Activated CD8-positive, alpha-beta T cell treated with anti-CD3 and anti-CD28 coated beads, Interleukin-2, amount 10 ng/mL, durations not matched to agents 7 days and 5 days (primary cell): Measurements from ENCODE around the gene ZMIZ1. TPM values are rescaled to one million over a fixed set of nuclear protein-coding genes. Genes with fewer than 3 reads are reported as not detected.
A peak's percentile ranks its signal among the peaks of the same experiment; 100 is the strongest.

ENCODE experiments used
- ATAC-seq: fragments of 150-1000 bp; cut with Tn5 transposase; one replicate; pipeline ENCODE4 v1.10.0; 2021; ENCODE audit warnings: moderate library complexity
- CTCF ChIA-PET: fragments of 350-600 bp; sonication (Branson Sonifier 250); formaldehyde crosslinking; loops from one replicate; lab custom pipeline; 2021; ENCODE audit warnings: antibody characterized with exemption; lab: Charles Lee
- POLR2A ChIA-PET: fragments of 350-600 bp; sonication (Branson Sonifier 250); formaldehyde crosslinking; loops from one replicate; lab custom pipeline; 2021; ENCODE audit warnings: antibody characterized with exemption; lab: Charles Lee
- DNase-seq: peaks from one replicate; pipeline ENCODE4 v3.0.0-alpha.2; 2020
- H3K27ac Mint-ChIP-seq: one replicate; pipeline ENCODE4 v1.8.0; 2021; ENCODE audit warnings: mild to moderate bottlenecking, mixed read lengths
- H3K27me3 Mint-ChIP-seq: one replicate; pipeline ENCODE4 v1.8.0; 2021; ENCODE audit warnings: low read depth, mixed read lengths
- H3K36me3 Mint-ChIP-seq: one replicate; pipeline ENCODE4 v1.8.0; 2021; ENCODE audit warnings: low read depth, mixed read lengths
- H3K4me1 Mint-ChIP-seq: one replicate; pipeline ENCODE4 v1.8.0; 2021; ENCODE audit warnings: low read depth, mixed read lengths
- H3K4me3 Mint-ChIP-seq: one replicate; pipeline ENCODE4 v1.8.0; 2021; ENCODE audit warnings: mild to moderate bottlenecking, mixed read lengths
- H3K9me3 Mint-ChIP-seq: one replicate; pipeline ENCODE4 v1.8.0; 2022; ENCODE audit warnings: mixed read lengths; ENCODE audit not compliant: insufficient read depth
- total RNA-seq, 2 experiments: library from RNA; stranded (reverse); gene quantifications; one replicate each; pipeline ENCODE4 v1.2.3, GENCODE V29; 2021

The ZMIZ1 gene
- total RNA-seq, 2 experiments from 2014 or later, result 39.9 to 40.6 TPM

- peaks cover 57% of the 10 kb centered on the region for H3K4me1 Mint-ChIP-seq
- H3K4me3 Mint-ChIP-seq, result no peak overlapping the region
- ATAC-seq, result no peak
- POLR2A ChIA-PET, result interaction anchor here (1.1 to 13.3 kb wide), 3 partner anchors 9 to 59 kb away, joined by 3 to 162 read pairs (median 4); no protein-coding TSS in a partner anchor
- H3K27me3 Mint-ChIP-seq, result no peaks in the 10 kb centered on the region
- CTCF ChIA-PET, result interaction anchor here (0.7 to 6.2 kb wide), 15 partner anchors 8 to 107 kb away, joined by 3 to 55 read pairs (median 6); no protein-coding TSS in a partner anchor
- H3K36me3 Mint-ChIP-seq, result peaks cover 22% of the 10 kb centered on the region
- H3K27ac Mint-ChIP-seq, result peak overlapping the region; percentile 20
- DNase-seq, result no peak
- H3K9me3 Mint-ChIP-seq, result no peaks in the 10 kb centered on the region
Measured at GRCh38 chr10:79345241-79346011, 276.7 kb downstream of the ZMIZ1 start.

GRCh38 chr10:79346012-79346340 lies 277.2 kb downstream of the ZMIZ1 start:
- Mint-ChIP-seq H3K4me1 (peaks cover 63% of the 10 kb centered on the region), H3K36me3 (peaks cover 28% of the 10 kb centered on the region), H3K27ac (peak overlapping the region; percentile 43), H3K4me3 (no peak overlapping the region), H3K27me3 (no peaks in the 10 kb centered on the region), H3K9me3 (no peaks in the 10 kb centered on the region)
- POLR2A ChIA-PET, result interaction anchor here (1.1 to 13.3 kb wide), 4 partner anchors 8 to 60 kb away, joined by 3 to 162 read pairs (median 8); no protein-coding TSS in a partner anchor
- no peak for ATAC-seq
- DNase-seq, result no peak
- CTCF ChIA-PET, result interaction anchor here (1.1 to 6.2 kb wide), 15 partner anchors 9 to 107 kb away, joined by 3 to 55 read pairs (median 6); no protein-coding TSS in a partner anchor

GRCh38 chr10:79346388-79347225 lies 277.8 kb downstream of the ZMIZ1 start:
- Mint-ChIP-seq H3K4me3 (peak overlapping the region; percentile 86), H3K27ac (peak overlapping the region; percentile 57), H3K9me3 (no peaks in the 10 kb centered on the region), H3K27me3 (no peaks in the 10 kb centered on the region), H3K4me1 (peaks cover 67% of the 10 kb centered on the region), H3K36me3 (peaks cover 32% of the 10 kb centered on the region)
- DNase-seq (peak; percentile 46), ATAC-seq (peak; percentile 10)
- ChIA-PET CTCF (interaction anchor here (0.7 to 6.2 kb wide), 13 partner anchors 10 to 98 kb away, joined by 3 to 55 read pairs (median 6); no protein-coding TSS in a partner anchor), POLR2A (interaction anchor here (1.1 to 13.3 kb wide), 6 partner anchors 7 to 60 kb away, joined by 3 to 162 read pairs (median 11); no protein-coding TSS in a partner anchor)

GRCh38 chr10:79347226-79347893 lies 278.6 kb downstream of the ZMIZ1 start, which contains the start of gene PPIF:
PPIF (plus strand) TSS chr10:79347469; CDS start chr10:79347549, 80 bp downstream.
- no peaks in the 10 kb centered on the region for H3K9me3 Mint-ChIP-seq

GRCh38 chr10:79347894-79348639 lies 279.3 kb downstream of the ZMIZ1 start:
- Mint-ChIP-seq H3K4me3 (peak overlapping the region; percentile 86), H3K4me1 (peaks cover 77% of the 10 kb centered on the region)
- CTCF ChIA-PET, result interaction anchor here (0.9 to 6.2 kb wide), 13 partner anchors 10 to 109 kb away, joined by 3 to 55 read pairs (median 5); no protein-coding TSS in a partner anchor

More at GRCh38 chr10:79347226-79347893, 278.6 kb downstream of the ZMIZ1 start, which contains the start of gene PPIF:
- Mint-ChIP-seq H3K27ac (peak within 1 kb of the TSS; percentile 92), H3K4me1 (peaks cover 73% of the 10 kb centered on the region), H3K4me3 (peak within 1 kb of the TSS; percentile 86), H3K36me3 (peaks cover 38% of the 10 kb centered on the region), H3K27me3 (no peaks in the 10 kb centered on the region)
- POLR2A ChIA-PET, result interaction anchor here (0.6 to 13.3 kb wide), 13 partner anchors 11 to 210 kb away, joined by 3 to 162 read pairs (median 9); no protein-coding TSS in a partner anchor
- CTCF ChIA-PET, result interaction anchor here (0.8 to 6.2 kb wide), 18 partner anchors 10 to 109 kb away, joined by 3 to 55 read pairs (median 6); no protein-coding TSS in a partner anchor
- DNase-seq (peak; percentile 95), ATAC-seq (peak; percentile 88)

GRCh38 chr10:79348640-79348988 lies 279.8 kb downstream of the ZMIZ1 start:
- peaks cover 77% of the 10 kb centered on the region for H3K4me1 Mint-ChIP-seq
- no peaks in the 10 kb centered on the region for H3K27me3 Mint-ChIP-seq
- DNase-seq (no peak), ATAC-seq (no peak)
- H3K4me3 Mint-ChIP-seq, result peak overlapping the region; percentile 86
- ChIA-PET POLR2A (interaction anchor here (1.2 to 13.3 kb wide), 8 partner anchors 10 to 152 kb away, joined by 3 to 162 read pairs (median 12); no protein-coding TSS in a partner anchor), CTCF (interaction anchor here (1.1 to 6.2 kb wide), 11 partner anchors 9 to 99 kb away, joined by 3 to 55 read pairs (median 6); no protein-coding TSS in a partner anchor)
- H3K36me3 Mint-ChIP-seq, result peaks cover 49% of the 10 kb centered on the region
- peak overlapping the region; percentile 92 for H3K27ac Mint-ChIP-seq
- no peaks in the 10 kb centered on the region for H3K9me3 Mint-ChIP-seq

More at GRCh38 chr10:79347894-79348639, 279.3 kb downstream of the ZMIZ1 start:
- no peaks in the 10 kb centered on the region for H3K9me3 Mint-ChIP-seq
- POLR2A ChIA-PET, result interaction anchor here (0.6 to 13.3 kb wide), 13 partner anchors 10 to 211 kb away, joined by 3 to 162 read pairs (median 9); no protein-coding TSS in a partner anchor
- peak overlapping the region; percentile 92 for H3K27ac Mint-ChIP-seq
- H3K36me3 Mint-ChIP-seq, result peaks cover 43% of the 10 kb centered on the region
- DNase-seq, result peak; percentile 82
- no peaks in the 10 kb centered on the region for H3K27me3 Mint-ChIP-seq
- peak; percentile 66 for ATAC-seq

GRCh38 chr10:79349072-79349491 lies 280.3 kb downstream of the ZMIZ1 start:
- ATAC-seq, result no peak
- CTCF ChIA-PET, result interaction anchor here (1.2 to 6.2 kb wide), 8 partner anchors 9 to 99 kb away, joined by 3 to 55 read pairs (median 10); no protein-coding TSS in a partner anchor
- DNase-seq, result no peak
- Mint-ChIP-seq H3K27me3 (no peaks in the 10 kb centered on the region), H3K9me3 (no peaks in the 10 kb centered on the region), H3K27ac (peak overlapping the region; percentile 92), H3K4me3 (peak overlapping the region; percentile 86), H3K4me1 (peaks cover 77% of the 10 kb centered on the region), H3K36me3 (peaks cover 53% of the 10 kb centered on the region)
- POLR2A ChIA-PET, result interaction anchor here (1.2 to 13.3 kb wide), 8 partner anchors 9 to 105 kb away, joined by 3 to 162 read pairs (median 12); no protein-coding TSS in a partner anchor

GRCh38 chr10:79349766-79350406 lies 281.1 kb downstream of the ZMIZ1 start:
- POLR2A ChIA-PET, result interaction anchor here (1.2 to 13.3 kb wide), 4 partner anchors 9 to 105 kb away, joined by 3 to 162 read pairs (median 14); no protein-coding TSS in a partner anchor
- DNase-seq (no peak), ATAC-seq (no peak)
- H3K9me3 Mint-ChIP-seq, result no peaks in the 10 kb centered on the region
- CTCF ChIA-PET, result interaction anchor here (0.6 to 2.5 kb wide), 2 partner anchors 19 to 33 kb away, joined by 3 to 10 read pairs; no protein-coding TSS in a partner anchor
- H3K27ac Mint-ChIP-seq, result peak overlapping the region; percentile 92
- peaks cover 81% of the 10 kb centered on the region for H3K4me1 Mint-ChIP-seq
- H3K4me3 Mint-ChIP-seq, result peak overlapping the region; percentile 86
- peaks cover 61% of the 10 kb centered on the region for H3K36me3 Mint-ChIP-seq
- no peaks in the 10 kb centered on the region for H3K27me3 Mint-ChIP-seq

- no peak overlapping the region for H3K4me3 Mint-ChIP-seq
- no peaks in the 10 kb centered on the region for H3K27me3 Mint-ChIP-seq
- no peaks in the 10 kb centered on the region for H3K9me3 Mint-ChIP-seq
- H3K4me1 Mint-ChIP-seq, result peaks cover 81% of the 10 kb centered on the region
- H3K27ac Mint-ChIP-seq, result peak overlapping the region; percentile 30
- ATAC-seq (no peak), DNase-seq (no peak)
- POLR2A ChIA-PET, result interaction anchor here (1.0 to 13.3 kb wide), 4 partner anchors 15 to 106 kb away, joined by 3 to 162 read pairs (median 3); no protein-coding TSS in a partner anchor
- peaks cover 68% of the 10 kb centered on the region for H3K36me3 Mint-ChIP-seq
- CTCF ChIA-PET, result interaction anchor here (0.6 kb wide), 1 partner anchor 34 kb away, joined by 3 read pairs; no protein-coding TSS in a partner anchor
Measured at GRCh38 chr10:79350407-79351154, 281.8 kb downstream of the ZMIZ1 start.
